HG02759 (cell line): Measurements from ENCODE around the gene BCORL1.
A peak's percentile ranks its signal among the peaks of the same experiment; 100 is the strongest.

ENCODE experiments used
- ATAC-seq: cut with Tn5 transposase; IDR thresholded peaks from one replicate; pipeline ENCODE4 v1.9.1; 2021; ENCODE audit warnings: mild to moderate bottlenecking, moderate library complexity; ENCODE audit not compliant: unreplicated experiment

The BCORL1 gene

GRCh38 chrX:130053236-130053635 is 70.8 kb downstream of the BCORL1 start:
- no peak for ATAC-seq

- no peak for ATAC-seq
Observed at GRCh38 chrX:130055103-130055502, 72.7 kb downstream of the BCORL1 start.

GRCh38 chrX:130055899-130056298 is 73.5 kb downstream of the BCORL1 start:
- ATAC-seq = no peak

- no peak for ATAC-seq
Observed at GRCh38 chrX:130057209-130057608, 74.8 kb downstream of the BCORL1 start.

GRCh38 chrX:130058652-130059051 is 76.2 kb downstream of the BCORL1 start:
- ATAC-seq = no peak

GRCh38 chrX:130060122-130061069 is 78.0 kb downstream of the BCORL1 start:
- ATAC-seq = peak; percentile 94

GRCh38 chrX:130066975-130067615 is 84.7 kb downstream of the BCORL1 start:
- ATAC-seq = no peak

GRCh38 chrX:130071611-130072344 is 89.3 kb downstream of the BCORL1 start:
- ATAC-seq = no peak

GRCh38 chrX:130072345-130072740 is 89.9 kb downstream of the BCORL1 start:
- ATAC-seq = no peak

GRCh38 chrX:130075777-130076176 is 93.3 kb downstream of the BCORL1 start:
- ATAC-seq = no peak

- no peak for ATAC-seq
Observed at GRCh38 chrX:130079824-130080406, 97.5 kb downstream of the BCORL1 start.

GRCh38 chrX:130080791-130081367 is 98.4 kb downstream of the BCORL1 start:
- ATAC-seq = no peak

- ATAC-seq = no peak
Observed at GRCh38 chrX:130081421-130082045, 99.1 kb downstream of the BCORL1 start.

- peak; percentile 60 for ATAC-seq
Observed at GRCh38 chrX:130082244-130083106, 100.0 kb downstream of the BCORL1 start.

- no peak for ATAC-seq
Observed at GRCh38 chrX:130083107-130083490, 100.7 kb downstream of the BCORL1 start.

- ATAC-seq = peak; percentile 29
Observed at GRCh38 chrX:130083656-130084382, 101.4 kb downstream of the BCORL1 start.

- ATAC-seq = peak; percentile 42
Observed at GRCh38 chrX:130084631-130085237, 102.3 kb downstream of the BCORL1 start.
